ENCODE measurements around the gene ZBTB16. TPM values are rescaled to one million over a fixed set of nuclear protein-coding genes. Genes with fewer than 3 reads are reported as not detected.

The ZBTB16 gene
- total and polyA plus RNA-seq, 5 donors, result 49.8 to 89.7 (median 75.5) TPM

GRCh38 chr11:114296605-114297372, 237.3 kb downstream of the ZBTB16 start:
- H3K4me3 ChIP-seq (ENCODE audit: low read length), result peak overlapping the region; percentile 81
- WGBS, result 69% methylated on average over 7 of the region's 7 CpGs
- no peak for DNase-seq

GRCh38 chr11:114297806-114298709, 238.5 kb downstream of the ZBTB16 start:
- H3K27ac ChIP-seq (ENCODE audit: low read length), result peak overlapping the region; percentile 42
- H3K27me3 ChIP-seq (ENCODE audit: control insufficient read depth, insufficient read depth), result no peaks in the 10 kb centered on the region
- peaks cover 2% of the 10 kb centered on the region for H3K4me1 ChIP-seq (ENCODE audit: control insufficient read depth, insufficient read depth, low read length)
- peak overlapping the region; percentile 44 for H3K4me3 ChIP-seq (ENCODE audit: low read length)
- DNase-seq, result no peak
- H3K9me3 ChIP-seq (ENCODE audit: control insufficient read depth, low read length), result no peaks in the 10 kb centered on the region
- ATAC-seq, result no peak
- 80% methylated on average over 8 of the region's 8 CpGs for WGBS
- intact Hi-C loops (cut with DNase I), result no loop called here

More at GRCh38 chr11:114296605-114297372, 237.3 kb downstream of the ZBTB16 start:
- ATAC-seq, result no peak
- intact Hi-C loops (cut with DNase I), result no loop called here
- Histone ChIP-seq H3K27ac (ENCODE audit: low read length) (peak overlapping the region; percentile 94), H3K9me3 (ENCODE audit: control insufficient read depth, low read length) (no peaks in the 10 kb centered on the region), H3K27me3 (ENCODE audit: control insufficient read depth, insufficient read depth) (no peaks in the 10 kb centered on the region), H3K4me1 (ENCODE audit: control insufficient read depth, insufficient read depth, low read length) (peaks cover 6% of the 10 kb centered on the region)

- Histone ChIP-seq H3K27ac (ENCODE audit: low read length) (no peak overlapping the region), H3K4me1 (ENCODE audit: control insufficient read depth, insufficient read depth, low read length) (no peaks in the 10 kb centered on the region), H3K27me3 (ENCODE audit: control insufficient read depth, insufficient read depth) (no peaks in the 10 kb centered on the region), H3K4me3 (ENCODE audit: low read length) (peak overlapping the region; percentile 44), H3K9me3 (ENCODE audit: control insufficient read depth, low read length) (no peaks in the 10 kb centered on the region)
- ATAC-seq (no peak), DNase-seq (no peak)
- 82% methylated on average over 2 of the region's 2 CpGs for whole genome bisulfite sequencing
- intact Hi-C loops (cut with DNase I), result no loop called here
Observed at GRCh38 chr11:114298710-114299109, 239.2 kb downstream of the ZBTB16 start.

Other genes starting within 250 kb of the ZBTB16 start
- 100 to 1,000 TPM in 2 of 4 donors, 10 to 100 TPM in 2; 93.6 to 109 (median 99.9) TPM for gene USP28, start 184.1 kb upstream of the ZBTB16 start, total RNA-seq
- gene USP28, start 184.1 kb upstream of the ZBTB16 start, polyA plus RNA-seq, result 39.8 TPM
- not detected for gene HTR3B, start 154.9 kb upstream of the ZBTB16 start, total RNA-seq
- not detected for gene HTR3B, start 154.9 kb upstream of the ZBTB16 start, polyA plus RNA-seq
- gene HTR3A, start 84.6 kb upstream of the ZBTB16 start, total RNA-seq, result not detected
- 0.09 TPM for gene HTR3A, start 84.6 kb upstream of the ZBTB16 start, polyA plus RNA-seq
- 100 to 1,000 TPM in 1 of 4 donors, 10 to 100 TPM in 3; 16.8 to 183 (median 50.8) TPM for gene NNMT, start 236.7 kb downstream of the ZBTB16 start, total RNA-seq
- 56.9 TPM for gene NNMT, start 236.7 kb downstream of the ZBTB16 start, polyA plus RNA-seq